Germinal center (tissue), 1 donor: ENCODE measurements around the gene LDOC1.
A peak's percentile ranks its signal among the peaks of the same experiment; 100 is the strongest.
"Not testable (repeated sequence)": the region's sequence is repeated elsewhere in the genome, so short reads cannot be mapped to it uniquely, and the experiment has no call there.

ENCODE experiments used
- DNase-seq: peaks from one replicate; pipeline ENCODE4 v3.0.0; 2012; ENCODE audit warnings: mixed read lengths, low spot score

LDOC1 gene

GRCh38 chrX:141176586-141177451, at the start of gene LDOC1:
Gene LDOC1, minus strand, starts transcription at chrX:141177129. Its CDS starts 108 bp downstream, at chrX:141177021.
- DNase-seq, result peak; percentile 40

- no peak for DNase-seq
These were observed 44.7 kb upstream of the LDOC1 start for GRCh38 chrX:141221611-141222010.

- DNase-seq, result no peak
These were observed 43.5 kb upstream of the LDOC1 start for GRCh38 chrX:141220342-141221008.

GRCh38 chrX:141214196-141214595, 37.3 kb upstream of the LDOC1 start:
- DNase-seq, result no peak

DNA sequence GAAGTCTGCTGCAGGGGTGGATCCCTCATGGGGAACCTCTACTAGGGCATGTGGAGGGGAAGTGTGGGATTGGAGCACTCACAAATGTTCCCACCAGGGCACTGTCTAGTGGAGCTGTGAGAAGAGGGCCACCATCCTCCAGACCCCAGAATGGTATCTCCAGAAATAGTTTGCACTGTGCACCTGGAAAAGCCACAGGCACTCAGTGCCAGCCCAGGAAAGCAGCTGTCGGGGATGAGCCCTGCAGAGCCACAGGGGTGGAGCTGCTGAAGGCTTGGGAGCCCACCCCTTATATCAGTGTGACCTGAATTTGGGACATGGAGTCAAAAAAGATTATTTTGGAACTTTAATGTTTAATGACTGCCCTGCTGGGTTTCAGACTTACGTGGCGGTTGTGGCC, 25.0 kb upstream of the LDOC1 start:
- DNase-seq, result no peak

DNA sequence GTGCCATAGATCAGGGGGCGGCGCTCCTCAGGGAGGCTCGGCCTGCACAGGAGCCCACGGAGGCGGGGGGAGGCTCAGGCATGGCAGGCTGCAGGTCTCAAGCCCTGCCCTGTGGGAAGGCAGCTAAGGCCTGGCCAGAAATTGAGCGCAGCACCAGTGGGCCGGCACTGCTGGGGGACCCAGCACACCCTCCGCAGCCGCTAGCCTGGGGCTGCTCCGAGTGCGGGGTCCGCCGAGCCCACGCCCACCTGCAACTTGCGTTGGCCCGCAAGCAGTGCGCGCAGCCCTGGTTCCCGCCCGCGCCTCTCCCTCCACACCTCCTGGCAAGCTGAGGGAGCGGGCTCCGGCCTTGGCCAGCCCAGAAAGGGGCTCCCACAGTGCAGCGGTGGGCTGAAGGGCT, 11.6 kb upstream of the LDOC1 start:
- DNase-seq, result not testable (repeated sequence)

DNA sequence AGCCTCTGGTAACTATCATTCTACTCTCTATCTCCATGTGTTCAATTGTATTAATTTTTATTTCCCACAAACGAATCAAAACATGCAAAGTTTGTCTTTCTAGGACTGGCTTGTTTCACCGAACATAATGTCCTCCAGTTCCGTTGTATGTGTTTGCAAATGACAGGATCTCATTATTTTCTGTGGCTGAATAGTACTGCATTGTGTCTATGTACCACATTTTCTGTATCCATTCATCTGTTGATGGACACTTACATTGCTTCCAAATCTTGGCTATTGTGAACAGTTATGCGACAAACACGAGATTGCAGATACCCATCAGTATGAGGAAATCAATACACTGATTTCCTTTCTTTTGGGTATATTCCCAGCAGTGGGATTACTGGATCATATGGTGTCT, 8.4 kb upstream of the LDOC1 start:
- no peak for DNase-seq

DNA sequence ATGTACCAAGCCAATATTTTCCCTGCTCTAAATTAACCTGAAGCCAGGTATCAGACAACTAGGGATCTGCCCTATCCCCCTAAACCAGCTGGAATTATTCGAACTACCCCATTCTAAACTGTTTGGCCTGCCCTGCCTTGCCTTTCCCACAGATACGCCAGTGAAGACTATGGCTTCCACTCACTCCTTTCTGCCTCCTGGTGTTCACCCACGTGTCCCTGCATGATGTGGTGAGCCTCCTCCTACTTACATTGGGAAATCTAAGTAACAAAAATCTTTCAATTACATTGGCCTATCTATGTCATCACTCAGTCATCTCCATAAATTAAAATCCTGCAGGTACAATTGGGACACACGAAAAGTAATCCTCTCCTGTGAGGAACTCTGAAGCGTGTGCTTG, 6.1 kb upstream of the LDOC1 start:
- no peak for DNase-seq

DNA sequence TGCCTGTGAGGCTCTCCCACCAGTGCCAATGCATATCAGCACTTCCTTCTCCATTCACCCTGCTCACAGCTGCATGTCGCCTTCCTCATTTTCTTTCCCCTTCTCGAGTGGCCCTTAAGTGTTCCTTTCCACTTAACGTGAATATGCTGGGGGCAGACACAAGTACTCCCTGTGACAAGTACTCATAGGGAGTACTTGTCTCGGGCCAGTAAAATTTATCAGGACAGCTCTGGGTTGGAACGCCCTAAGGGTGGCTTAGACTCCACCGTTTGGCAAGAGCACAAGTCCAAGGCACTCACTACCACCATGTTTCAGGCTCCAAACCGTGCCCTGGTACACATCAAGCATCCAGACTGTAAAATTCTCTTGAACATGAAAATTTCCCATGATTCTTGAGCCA, 3.9 kb upstream of the LDOC1 start:
- DNase-seq, result no peak

DNA sequence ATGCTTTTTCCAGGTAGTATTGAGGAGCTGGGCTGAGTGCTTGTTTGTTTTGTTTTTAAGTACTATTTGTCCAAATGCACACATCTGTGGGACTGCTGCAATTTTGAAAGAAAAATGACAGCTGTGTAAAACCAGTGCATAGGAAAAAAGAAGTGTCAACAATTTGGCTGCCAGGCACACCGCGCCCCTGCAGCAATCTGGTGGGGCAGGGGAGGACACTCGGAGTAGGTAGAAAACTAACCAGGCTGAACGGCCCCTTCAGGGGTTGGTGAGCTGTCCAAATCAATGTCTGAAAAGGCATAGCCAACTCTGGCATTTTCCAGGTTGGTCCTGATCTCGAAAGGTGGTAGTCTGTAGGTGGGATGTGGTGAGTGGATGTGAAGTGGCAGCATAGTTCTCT, 1.1 kb downstream of the LDOC1 start:
- no peak for DNase-seq

DNA sequence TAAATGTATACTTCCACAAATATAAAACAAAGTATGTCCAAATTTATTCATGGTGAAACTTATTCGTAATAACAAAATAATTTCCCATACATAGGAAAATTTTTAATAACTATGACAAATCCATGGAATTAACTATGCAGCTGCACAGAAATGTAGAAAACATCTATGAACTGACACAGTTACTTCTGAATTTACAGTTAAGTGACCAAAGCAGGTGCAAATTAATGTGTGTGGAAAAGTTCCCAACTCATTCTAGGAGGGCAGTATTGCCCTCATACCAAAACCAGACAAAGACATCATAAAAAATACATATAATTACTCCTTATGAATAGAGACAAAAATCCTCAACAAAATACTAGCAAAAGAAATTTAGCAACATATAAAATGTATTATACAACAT, 12.5 kb downstream of the LDOC1 start:
- no peak for DNase-seq

DNA sequence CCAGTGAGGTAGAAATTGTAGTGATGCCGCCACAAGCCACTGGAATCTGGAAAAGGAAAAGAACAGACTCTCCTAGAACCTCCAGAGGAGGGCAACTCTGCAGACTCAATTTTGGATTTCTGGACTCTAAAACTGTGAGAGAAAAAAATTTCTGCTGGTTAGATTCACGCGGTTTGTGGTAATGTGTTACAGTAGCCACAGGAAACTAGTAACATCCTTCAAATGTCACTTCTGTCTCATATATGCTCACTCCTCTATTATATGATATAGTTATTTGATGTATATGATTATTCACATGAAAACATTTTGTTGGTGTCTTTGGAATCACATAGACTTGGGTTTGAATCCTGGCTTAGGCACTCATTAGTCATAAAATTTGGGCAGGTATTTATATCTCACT, 18.8 kb downstream of the LDOC1 start:
- no peak for DNase-seq

GRCh38 chrX:141155231-141155630, 21.7 kb downstream of the LDOC1 start:
- DNase-seq, result not testable (repeated sequence)

GRCh38 chrX:141142946-141143345, 34.0 kb downstream of the LDOC1 start:
- DNase-seq, result no peak

GRCh38 chrX:141133272-141133671, 43.7 kb downstream of the LDOC1 start:
- DNase-seq, result no peak

DNA sequence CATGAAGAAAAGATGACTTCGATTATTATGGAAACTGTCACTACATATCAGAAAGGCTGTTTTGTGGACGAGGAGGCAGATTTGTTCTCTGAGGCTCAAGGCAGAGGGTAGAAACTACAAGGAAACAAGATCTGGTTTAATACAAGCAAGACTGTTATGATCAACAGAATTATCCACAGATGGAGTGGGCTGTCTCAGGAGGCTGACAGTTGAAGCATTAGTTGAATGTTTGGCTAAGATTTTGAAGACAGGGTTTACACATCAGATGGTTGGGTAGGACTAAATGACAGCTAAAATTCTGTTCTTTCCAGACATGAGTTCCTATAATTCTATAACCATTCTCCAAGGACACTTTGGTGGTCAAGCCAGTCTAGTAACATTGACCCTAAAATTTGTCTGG, 49.8 kb downstream of the LDOC1 start:
- DNase-seq, result no peak
